Measurements from ENCODE around the gene BTN3A1. TPM values are rescaled to one million over a fixed set of nuclear protein-coding genes. Genes with fewer than 3 reads are reported as not detected.

Gene BTN3A1
- total and polyA plus RNA-seq, 2 of the 13 experiments (the other 11 are each of a cell fraction or from before 2014, with no cell fraction given) = 13.3 to 14.0 TPM

- TF ChIP-seq FOSL2 (CRISPR knock-in tag; IDR thresholded peaks at IDR 0.05) (no peak), ZNF484 (CRISPR knock-in tag; IDR thresholded peaks at IDR 0.05; ENCODE audit: borderline replicate concordance, low read depth) (no peak), NPAS2 (CRISPR knock-in tag; IDR thresholded peaks at IDR 0.05; ENCODE audit: borderline replicate concordance) (no peak), NFKB2 (CRISPR knock-in tag; IDR thresholded peaks at IDR 0.05; ENCODE audit: borderline replicate concordance) (peak; percentile 46; the same call in 1 of the 2 replicates), ZSCAN9 (CRISPR knock-in tag; IDR thresholded peaks at IDR 0.05; ENCODE audit: borderline replicate concordance) (no peak), SP2 (CRISPR knock-in tag; IDR thresholded peaks at IDR 0.05) (no peak), RERE (CRISPR knock-in tag; IDR thresholded peaks at IDR 0.05; ENCODE audit: low read depth) (no peak), CCDC6 (CRISPR knock-in tag; IDR thresholded peaks at IDR 0.05) (no peak), KLF6 (CRISPR knock-in tag; IDR thresholded peaks at IDR 0.05) (no peak), CREB1 (IDR thresholded peaks at IDR 0.05) (peak; percentile 87), CREB1 (CRISPR knock-in tag; IDR thresholded peaks at IDR 0.05) (peak; percentile 96), ZNF451 (CRISPR knock-in tag; IDR thresholded peaks at IDR 0.05) (no peak), ZNF530 (CRISPR knock-in tag; IDR thresholded peaks at IDR 0.05; ENCODE audit: low read depth) (no peak), ZNF781 (CRISPR knock-in tag; IDR thresholded peaks at IDR 0.05; ENCODE audit: borderline replicate concordance, not compliant biosample characterization) (no peak), ZNF720 (CRISPR knock-in tag; IDR thresholded peaks at IDR 0.05) (no peak), NAIF1 (CRISPR knock-in tag; IDR thresholded peaks at IDR 0.05; ENCODE audit: borderline replicate concordance) (no peak)
- TF ChIP-seq, protein P1, sequence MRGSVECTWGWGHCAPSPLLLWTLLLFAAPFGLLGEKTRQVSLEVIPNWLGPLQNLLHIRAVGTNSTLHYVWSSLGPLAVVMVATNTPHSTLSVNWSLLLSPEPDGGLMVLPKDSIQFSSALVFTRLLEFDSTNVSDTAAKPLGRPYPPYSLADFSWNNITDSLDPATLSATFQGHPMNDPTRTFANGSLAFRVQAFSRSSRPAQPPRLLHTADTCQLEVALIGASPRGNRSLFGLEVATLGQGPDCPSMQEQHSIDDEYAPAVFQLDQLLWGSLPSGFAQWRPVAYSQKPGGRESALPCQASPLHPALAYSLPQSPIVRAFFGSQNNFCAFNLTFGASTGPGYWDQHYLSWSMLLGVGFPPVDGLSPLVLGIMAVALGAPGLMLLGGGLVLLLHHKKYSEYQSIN (CRISPR knock-in tag; IDR thresholded peaks at IDR 0.05; ENCODE audit: borderline replicate concordance) = no peak
- TF ChIP-seq, protein P2, sequence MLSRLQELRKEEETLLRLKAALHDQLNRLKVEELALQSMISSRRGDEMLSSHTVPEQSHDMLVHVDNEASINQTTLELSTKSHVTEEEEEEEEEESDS (CRISPR knock-in tag; IDR thresholded peaks at IDR 0.05; ENCODE audit: borderline replicate concordance) = no peak
Observed at GRCh38 chr6:26457806-26458688, 56.0 kb downstream of the BTN3A1 start, which contains the start of gene BTN2A1 (continued).
